Osteocyte (in vitro differentiated cells): ENCODE measurements around the gene CHIT1. TPM values are rescaled to one million over a fixed set of nuclear protein-coding genes. Genes with fewer than 3 reads are reported as not detected.

Source experiments
- DNase-seq: peaks from one replicate; pipeline ENCODE4 v3.0.0; 2021; ENCODE audit warnings: mixed read lengths; ENCODE audit not compliant: unreplicated experiment; ENCODE audit errors: extremely low spot score
- H3K27ac Mint-ChIP-seq: one replicate; pipeline ENCODE4 v1.8.0; 2021; ENCODE audit warnings: mild to moderate bottlenecking, mixed read lengths; ENCODE audit not compliant: unreplicated experiment
- H3K27me3 Mint-ChIP-seq: one replicate; pipeline ENCODE4 v1.8.0; 2021; ENCODE audit warnings: mixed read lengths; ENCODE audit not compliant: unreplicated experiment
- H3K36me3 Mint-ChIP-seq: one replicate; pipeline ENCODE4 v1.8.0; 2021; ENCODE audit warnings: mixed read lengths; ENCODE audit not compliant: unreplicated experiment
- H3K4me1 Mint-ChIP-seq: one replicate; pipeline ENCODE4 v1.8.0; 2021; ENCODE audit warnings: mixed read lengths; ENCODE audit not compliant: unreplicated experiment
- H3K4me3 Mint-ChIP-seq: one replicate; pipeline ENCODE4 v1.8.0; 2021; ENCODE audit warnings: mild to moderate bottlenecking, moderate library complexity, mixed read lengths; ENCODE audit not compliant: unreplicated experiment
- H3K9me3 Mint-ChIP-seq: one replicate; pipeline ENCODE4 v1.8.0; 2021; ENCODE audit warnings: mixed read lengths; ENCODE audit not compliant: unreplicated experiment
- CTCF ChIP-seq: fragments of 200-600 bp; sonication (generic); IDR thresholded peaks from 2 replicates; pipeline ENCODE4 v1.5.0; 2021; ENCODE audit warnings: antibody characterized with exemption, mild to moderate bottlenecking, moderate library complexity
- total RNA-seq: library from RNA; stranded (reverse); gene quantifications from 2 replicates; pipeline ENCODE4 v1.2.1, GENCODE V29; 2021

Gene CHIT1
- total RNA-seq, 1 donor from 2014 or later: not detected

GRCh38 chr1:203199816-203200571 is 29.5 kb downstream of the CHIT1 start:
- peaks cover 60% of the 10 kb centered on the region for H3K27me3 Mint-ChIP-seq
- TF ChIP-seq CTCF: no peak
- peaks cover 7% of the 10 kb centered on the region for H3K4me1 Mint-ChIP-seq
- H3K36me3 Mint-ChIP-seq: no peaks in the 10 kb centered on the region
- no peak overlapping the region for H3K27ac Mint-ChIP-seq
- H3K4me3 Mint-ChIP-seq: no peak overlapping the region
- H3K9me3 Mint-ChIP-seq: no peaks in the 10 kb centered on the region
- DNase-seq: no peak

GRCh38 chr1:203199481-203199815 is 30.0 kb downstream of the CHIT1 start:
- Mint-ChIP-seq H3K4me1 (peaks cover 7% of the 10 kb centered on the region), H3K36me3 (no peaks in the 10 kb centered on the region), H3K27ac (no peak overlapping the region), H3K9me3 (no peaks in the 10 kb centered on the region), H3K4me3 (no peak overlapping the region), H3K27me3 (peaks cover 59% of the 10 kb centered on the region)
- DNase-seq: no peak
- TF ChIP-seq CTCF: no peak

GRCh38 chr1:203199002-203199401 is 30.5 kb downstream of the CHIT1 start:
- Mint-ChIP-seq H3K4me1 (peaks cover 7% of the 10 kb centered on the region), H3K36me3 (no peaks in the 10 kb centered on the region), H3K4me3 (no peak overlapping the region), H3K27me3 (peaks cover 59% of the 10 kb centered on the region), H3K27ac (no peak overlapping the region), H3K9me3 (no peaks in the 10 kb centered on the region)
- DNase-seq: no peak
- TF ChIP-seq CTCF: no peak

GRCh38 chr1:203197625-203198024 is 31.8 kb downstream of the CHIT1 start:
- peaks cover 7% of the 10 kb centered on the region for H3K4me1 Mint-ChIP-seq
- H3K4me3 Mint-ChIP-seq: no peak overlapping the region
- no peak for TF ChIP-seq CTCF
- H3K9me3 Mint-ChIP-seq: no peaks in the 10 kb centered on the region
- H3K27me3 Mint-ChIP-seq: peaks cover 45% of the 10 kb centered on the region
- H3K27ac Mint-ChIP-seq: no peak overlapping the region
- no peaks in the 10 kb centered on the region for H3K36me3 Mint-ChIP-seq
- no peak for DNase-seq

- Mint-ChIP-seq H3K9me3 (no peaks in the 10 kb centered on the region), H3K27me3 (peaks cover 42% of the 10 kb centered on the region), H3K4me3 (no peak overlapping the region), H3K27ac (no peak overlapping the region), H3K36me3 (no peaks in the 10 kb centered on the region), H3K4me1 (peaks cover 7% of the 10 kb centered on the region)
- no peak for TF ChIP-seq CTCF
- no peak for DNase-seq
Observed at GRCh38 chr1:203196371-203196770, 33.1 kb downstream of the CHIT1 start.
